Right cardiac atrium (tissue), 5 donors: ENCODE results near the gene NFE2L1. TPM values are rescaled to one million over a fixed set of nuclear protein-coding genes. Genes with fewer than 3 reads are reported as not detected.
A peak's percentile ranks its signal among the peaks of the same experiment; 100 is the strongest.
"Not testable (repeated sequence)": the region's sequence is repeated elsewhere in the genome, so short reads cannot be mapped to it uniquely, and the experiment has no call there.

Experiments used
- ATAC-seq, 2 donors: fragments of 200-7000 bp; cut with Tn5 transposase; one replicate each; pipeline versions ENCODE4 v1.8.0 to v1.9.1; 2020; ENCODE audit warnings: moderate library complexity in 2 of 2, mild to moderate bottlenecking in 1 of 2
- DNase-seq, 3 donors: peaks; one replicate each; pipeline ENCODE4 v3.0.0-alpha.2; 2020
- H3K27ac ChIP-seq: one replicate; pipeline ENCODE4 v1.5.1; 2013; ENCODE audit warnings: mild to moderate bottlenecking, low read length, control low read depth, moderate library complexity
- H3K27me3 ChIP-seq: one replicate; pipeline ENCODE4 v1.6.1; 2013; ENCODE audit not compliant: control insufficient read depth, insufficient read depth
- H3K4me1 ChIP-seq: one replicate; pipeline ENCODE4 v1.6.1; 2013; ENCODE audit warnings: low read length; ENCODE audit not compliant: control insufficient read depth, insufficient read depth
- H3K4me3 ChIP-seq: one replicate; pipeline ENCODE4 v1.5.1; 2013; ENCODE audit warnings: low read length, control low read depth
- H3K9me3 ChIP-seq: one replicate; pipeline ENCODE4 v1.6.1; 2013; ENCODE audit warnings: low read length; ENCODE audit not compliant: control insufficient read depth
- WGBS: extraction: QIAGEN DNeasy Blood & Tissue Kit; methylation state at CpG from one replicate; pipeline ENCODE4 v1.1.7; 2013; 5-methylcytosine and 5-hydroxymethylcytosine counted together
- intact Hi-C, 4 donors: fragments of 100-400 bp; cut with DNase I; formaldehyde crosslinking; loops; one replicate each; pipeline versions ENCODE4 v1.11.0 to v1.14.0; 2022 to 2023
- polyA plus RNA-seq: library from polyadenylated mRNA; stranded (reverse); fragments of 200-250 nt; gene quantifications from one replicate; pipeline ENCODE4 v1.2.3, GENCODE V29; 2013
- total RNA-seq, 4 donors: library from RNA; stranded (reverse); fragmentation: NEBNext Ultra II Directional; extraction: Animal tissue kit (Norgen Biotek cat#: 25700); gene quantifications; one replicate each; pipeline ENCODE4 v1.2.1, GENCODE V29; 2021
- donor health status: healthy with polysubstance abuse.
- donor health status: DM: no; HTN: yes; CAD: no.
- donor health status: DM: no; HTN: no; CAD: no.
- donor health status: DM: no; HTN: yes; CAD: no; lungs with severe emphysema.
- donor health status: DM: yes; HTN: yes; CAD: no.

Gene NFE2L1
- total and polyA plus RNA-seq, 5 donors = 603 to 811 (median 768) TPM

DNA sequence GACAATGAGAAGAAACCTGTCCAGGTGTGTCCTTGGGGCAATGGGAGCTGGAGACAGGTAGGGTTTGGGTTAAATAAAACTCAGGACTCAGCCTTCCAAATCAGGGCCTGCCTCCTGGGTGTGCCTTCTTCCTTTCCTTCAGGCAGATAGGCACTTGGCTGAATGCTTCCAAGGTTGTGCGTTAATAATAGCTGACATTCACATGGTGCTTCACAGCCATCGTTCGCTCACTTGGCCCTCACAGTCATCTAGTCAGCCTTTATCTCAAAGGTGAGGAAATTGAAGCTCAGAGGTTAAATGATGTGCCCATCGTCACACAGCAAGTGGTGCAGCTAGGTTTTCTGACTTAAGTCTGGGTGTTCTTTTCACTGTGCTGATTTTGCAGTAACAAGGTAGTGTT lies 9.5 kb downstream of the NFE2L1 start:
- Histone ChIP-seq H3K4me3 (no peak overlapping the region), H3K9me3 (no peaks in the 10 kb centered on the region), H3K4me1 (peaks cover 18% of the 10 kb centered on the region), H3K27ac (no peak overlapping the region), H3K27me3 (no peaks in the 10 kb centered on the region)
- 44% methylated on average over 4 of the region's 4 CpGs for WGBS
- intact Hi-C loops = no loop called here
- DNase-seq (no peak), ATAC-seq (no peak)

DNA sequence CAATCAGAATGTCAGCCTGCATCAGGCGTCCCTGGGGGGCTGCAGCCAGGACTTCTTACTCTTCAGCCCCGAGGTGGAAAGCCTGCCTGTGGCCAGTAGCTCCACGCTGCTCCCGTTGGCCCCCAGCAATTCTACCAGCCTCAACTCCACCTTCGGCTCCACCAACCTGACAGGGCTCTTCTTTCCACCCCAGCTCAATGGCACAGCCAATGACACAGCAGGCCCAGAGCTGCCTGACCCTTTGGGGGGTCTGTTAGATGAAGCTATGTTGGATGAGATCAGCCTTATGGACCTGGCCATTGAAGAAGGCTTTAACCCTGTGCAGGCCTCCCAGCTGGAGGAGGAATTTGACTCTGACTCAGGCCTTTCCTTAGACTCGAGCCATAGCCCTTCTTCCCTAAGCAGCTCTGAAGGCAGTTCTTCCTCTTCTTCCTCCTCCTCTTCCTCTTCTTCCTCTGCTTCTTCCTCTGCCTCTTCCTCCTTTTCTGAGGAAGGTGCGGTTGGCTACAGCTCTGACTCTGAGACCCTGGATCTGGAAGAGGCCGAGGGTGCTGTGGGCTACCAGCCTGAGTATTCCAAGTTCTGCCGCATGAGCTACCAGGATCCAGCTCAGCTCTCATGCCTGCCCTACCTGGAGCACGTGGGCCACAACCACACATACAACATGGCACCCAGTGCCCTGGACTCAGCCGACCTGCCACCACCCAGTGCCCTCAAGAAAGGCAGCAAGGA lies 10.4 kb downstream of the NFE2L1 start:
- no peak overlapping the region for H3K4me3 ChIP-seq
- DNase-seq = no peak
- peaks cover 16% of the 10 kb centered on the region for H3K4me1 ChIP-seq
- H3K27ac ChIP-seq = no peak overlapping the region
- WGBS = 77% methylated on average over 11 of the region's 11 CpGs
- intact Hi-C loops = no loop called here
- no peaks in the 10 kb centered on the region for H3K27me3 ChIP-seq
- no peak for ATAC-seq
- no peaks in the 10 kb centered on the region for H3K9me3 ChIP-seq

DNA sequence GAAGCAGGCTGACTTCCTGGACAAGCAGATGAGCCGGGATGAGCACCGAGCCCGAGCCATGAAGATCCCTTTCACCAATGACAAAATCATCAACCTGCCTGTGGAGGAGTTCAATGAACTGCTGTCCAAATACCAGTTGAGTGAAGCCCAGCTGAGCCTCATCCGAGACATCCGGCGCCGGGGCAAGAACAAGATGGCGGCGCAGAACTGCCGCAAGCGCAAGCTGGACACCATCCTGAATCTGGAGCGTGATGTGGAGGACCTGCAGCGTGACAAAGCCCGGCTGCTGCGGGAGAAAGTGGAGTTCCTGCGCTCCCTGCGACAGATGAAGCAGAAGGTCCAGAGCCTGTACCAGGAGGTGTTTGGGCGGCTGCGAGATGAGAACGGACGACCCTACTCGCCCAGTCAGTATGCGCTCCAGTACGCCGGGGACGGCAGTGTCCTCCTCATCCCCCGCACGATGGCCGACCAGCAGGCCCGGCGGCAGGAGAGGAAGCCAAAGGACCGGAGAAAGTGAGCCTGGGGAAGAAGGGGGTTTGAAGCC lies 11.0 kb downstream of the NFE2L1 start:
- Histone ChIP-seq H3K27me3 (no peaks in the 10 kb centered on the region), H3K27ac (no peak overlapping the region), H3K4me3 (no peak overlapping the region), H3K9me3 (no peaks in the 10 kb centered on the region), H3K4me1 (peaks cover 14% of the 10 kb centered on the region)
- ATAC-seq (no peak), DNase-seq (no peak)
- WGBS = 87% methylated on average over 32 of the region's 32 CpGs
- intact Hi-C loops = no loop called here

DNA sequence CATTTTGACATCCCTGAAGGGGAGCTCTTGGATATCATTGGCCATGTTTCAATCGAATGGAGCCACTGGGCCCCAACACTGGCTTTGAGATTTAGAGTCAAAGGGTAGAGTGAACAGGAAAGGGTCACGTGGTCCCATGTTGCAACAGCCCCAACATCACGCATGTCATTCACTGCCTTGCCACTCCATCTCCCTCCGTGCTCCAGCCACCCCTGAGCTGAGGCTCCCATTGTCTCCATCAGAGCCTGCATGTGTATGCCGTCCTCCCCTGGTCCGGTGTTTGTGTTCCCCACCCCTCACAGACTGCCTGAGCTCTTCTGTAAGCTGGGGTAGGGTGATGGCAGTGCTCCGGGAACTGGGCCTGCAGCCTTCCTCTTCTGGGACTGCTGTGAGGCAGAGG lies 12.1 kb downstream of the NFE2L1 start:
- H3K4me3 ChIP-seq = no peak overlapping the region
- no peak for ATAC-seq
- WGBS = 61% methylated on average over 7 of the region's 7 CpGs
- no peak for DNase-seq
- H3K27ac ChIP-seq = peak overlapping the region; percentile 5
- peaks cover 18% of the 10 kb centered on the region for H3K4me1 ChIP-seq
- no peaks in the 10 kb centered on the region for H3K27me3 ChIP-seq
- H3K9me3 ChIP-seq = no peaks in the 10 kb centered on the region
- intact Hi-C loops = no loop called here

DNA sequence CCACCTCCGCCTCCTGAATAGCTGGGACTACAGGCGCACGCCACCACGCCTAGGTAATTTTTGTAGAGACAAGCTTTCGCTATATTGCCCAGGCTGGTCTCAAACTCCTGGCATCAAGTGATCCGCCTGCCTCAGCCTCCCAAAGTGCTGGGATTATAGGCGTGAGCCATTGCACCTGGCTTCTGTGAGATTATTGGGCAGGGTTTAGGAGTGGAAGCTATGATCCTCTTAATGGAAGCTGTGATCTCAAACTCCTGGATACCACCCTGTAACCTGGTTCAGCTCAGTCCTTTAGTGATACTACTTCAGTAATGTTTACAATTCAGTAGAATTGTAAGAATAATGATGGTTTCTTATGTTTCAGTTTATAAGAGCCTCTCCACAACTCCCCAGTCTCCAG lies 14.1 kb downstream of the NFE2L1 start:
- peaks cover 15% of the 10 kb centered on the region for H3K4me1 ChIP-seq
- H3K27ac ChIP-seq = no peak overlapping the region
- no peaks in the 10 kb centered on the region for H3K9me3 ChIP-seq
- intact Hi-C loops = no loop called here
- DNase-seq (no peak), ATAC-seq (no peak)
- H3K4me3 ChIP-seq = no peak overlapping the region
- H3K27me3 ChIP-seq = no peaks in the 10 kb centered on the region
- WGBS = 96% methylated on average over 7 of the region's 7 CpGs

DNA sequence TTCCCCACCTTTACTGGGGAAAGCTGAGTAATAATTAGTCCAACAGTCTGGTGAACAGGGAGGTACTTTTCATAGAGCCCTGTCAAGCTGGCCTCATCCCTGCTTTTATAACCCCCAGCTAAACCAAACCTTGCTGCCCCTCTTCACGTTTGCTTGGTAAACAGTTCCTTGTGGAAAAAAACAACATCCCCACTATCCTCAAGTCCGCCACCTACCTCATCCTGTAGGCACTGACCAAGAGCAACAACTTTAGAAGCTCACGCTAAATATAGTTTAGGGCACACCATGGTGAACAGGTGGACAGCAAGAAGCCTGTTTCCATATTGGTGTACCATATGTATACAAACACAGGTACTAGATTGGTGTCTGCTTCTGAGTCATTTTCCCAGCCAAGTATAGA lies 16.5 kb downstream of the NFE2L1 start:
- no peak for DNase-seq
- Histone ChIP-seq H3K9me3 (no peaks in the 10 kb centered on the region), H3K27me3 (no peaks in the 10 kb centered on the region), H3K4me1 (peaks cover 9% of the 10 kb centered on the region), H3K27ac (peak overlapping the region; percentile 49), H3K4me3 (no peak overlapping the region)
- 82% methylated on average over 3 of the region's 3 CpGs for WGBS
- ATAC-seq = no peak
- intact Hi-C loops = no loop called here

DNA sequence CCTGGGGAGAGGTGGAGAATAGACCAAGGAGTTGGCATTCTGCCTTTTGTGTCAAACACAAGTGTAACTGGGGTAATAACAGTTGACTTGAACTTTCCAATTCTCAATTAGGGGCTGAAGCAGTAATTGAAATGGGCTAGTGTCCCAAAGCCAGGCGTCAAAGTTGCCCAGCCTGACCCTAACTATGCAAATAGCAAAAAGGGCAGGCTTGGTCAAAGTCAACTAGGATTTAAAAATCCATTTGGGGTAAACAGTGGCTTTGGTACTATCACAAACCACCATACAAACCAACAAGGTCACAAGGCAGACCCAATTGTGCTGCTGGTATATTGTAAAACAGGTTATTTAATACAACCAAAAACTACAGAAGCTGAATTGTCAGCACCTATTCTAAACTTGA lies 18.0 kb downstream of the NFE2L1 start:
- WGBS = 79% methylated on average over 1 of the region's 1 CpG

DNA sequence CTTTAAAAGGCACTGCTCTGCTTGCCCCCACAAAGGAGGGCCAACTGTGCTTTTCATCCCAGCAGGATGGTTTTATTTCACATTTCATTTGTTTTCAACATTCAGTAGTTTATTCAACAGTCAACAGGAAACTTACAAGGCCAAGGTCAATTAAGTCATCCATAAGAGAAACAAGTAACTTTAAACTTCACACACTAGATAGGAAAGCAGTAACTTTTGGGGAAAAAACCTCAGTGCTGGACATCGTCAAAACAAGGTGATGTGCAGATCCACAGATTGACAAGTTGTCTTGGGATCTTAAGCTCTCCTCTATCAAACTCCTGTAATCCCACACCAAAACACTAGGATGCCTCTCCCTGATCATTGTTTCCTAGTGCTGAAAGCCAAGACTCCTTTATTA lies 18.5 kb downstream of the NFE2L1 start:
- H3K4me3 ChIP-seq = no peak overlapping the region
- no peaks in the 10 kb centered on the region for H3K27me3 ChIP-seq
- DNase-seq = no peak
- H3K4me1 ChIP-seq = peaks cover 8% of the 10 kb centered on the region
- WGBS = 53% methylated on average over 1 of the region's 1 CpG
- ATAC-seq = no peak
- intact Hi-C loops = no loop called here
- no peaks in the 10 kb centered on the region for H3K9me3 ChIP-seq
- H3K27ac ChIP-seq = no peak overlapping the region

More for the DNA sequence above, 18.0 kb downstream of the NFE2L1 start:
- H3K4me3 ChIP-seq = no peak overlapping the region
- no peak for ATAC-seq
- no peak for DNase-seq
- no peak overlapping the region for H3K27ac ChIP-seq
- intact Hi-C loops = no loop called here
- H3K27me3 ChIP-seq = no peaks in the 10 kb centered on the region
- H3K9me3 ChIP-seq = no peaks in the 10 kb centered on the region
- H3K4me1 ChIP-seq = peaks cover 8% of the 10 kb centered on the region

DNA sequence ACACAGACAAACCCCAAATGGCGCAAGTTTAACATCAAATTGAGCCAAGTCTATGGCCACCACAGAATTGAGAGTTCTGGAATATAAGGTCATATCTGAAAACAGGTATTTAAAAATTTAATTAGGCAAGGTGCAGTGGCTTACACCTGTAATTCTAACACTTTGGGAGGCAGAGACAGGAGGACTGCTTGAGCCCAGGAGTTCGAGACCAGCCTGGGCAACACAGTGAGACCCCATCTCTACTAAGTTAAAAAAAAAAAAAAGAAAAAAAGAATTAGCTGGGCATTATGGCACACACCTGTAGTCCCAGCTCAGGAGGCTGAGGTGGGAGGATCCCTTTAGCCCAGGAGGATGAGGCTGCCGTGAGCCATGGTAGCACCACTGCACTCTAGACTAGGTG lies 19.1 kb downstream of the NFE2L1 start:
- Histone ChIP-seq H3K4me1 (peaks cover 8% of the 10 kb centered on the region), H3K27ac (no peak overlapping the region), H3K27me3 (no peaks in the 10 kb centered on the region), H3K9me3 (no peaks in the 10 kb centered on the region), H3K4me3 (no peak overlapping the region)
- no peak for ATAC-seq
- no peak for DNase-seq
- intact Hi-C loops = no loop called here
- 98% methylated on average over 3 of the region's 3 CpGs for WGBS

DNA sequence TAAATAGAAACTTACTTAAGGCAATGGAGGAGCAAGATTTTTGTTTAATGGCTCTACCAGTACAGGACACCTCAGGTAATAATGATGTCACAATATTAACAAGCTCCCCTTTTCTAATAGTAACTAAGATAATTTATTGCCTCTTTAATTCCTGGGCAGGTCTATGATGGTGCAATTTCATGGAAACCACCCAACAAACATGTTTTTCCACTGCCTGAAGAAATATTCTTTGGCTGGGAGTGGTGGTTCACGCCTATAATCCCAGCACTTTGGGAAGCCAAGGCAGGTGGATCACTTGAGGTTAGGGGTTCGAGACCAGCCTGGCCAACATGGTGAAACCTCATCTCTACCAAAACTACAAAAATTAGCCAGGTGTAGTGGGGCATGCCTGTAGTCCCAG lies 19.6 kb downstream of the NFE2L1 start:
- H3K27ac ChIP-seq, ATAC-seq, H3K27me3 ChIP-seq, H3K4me3 ChIP-seq, intact Hi-C loops, DNase-seq, H3K4me1 ChIP-seq, H3K9me3 ChIP-seq: not testable (repeated sequence)
- WGBS = 89% methylated on average over 2 of the region's 2 CpGs

DNA sequence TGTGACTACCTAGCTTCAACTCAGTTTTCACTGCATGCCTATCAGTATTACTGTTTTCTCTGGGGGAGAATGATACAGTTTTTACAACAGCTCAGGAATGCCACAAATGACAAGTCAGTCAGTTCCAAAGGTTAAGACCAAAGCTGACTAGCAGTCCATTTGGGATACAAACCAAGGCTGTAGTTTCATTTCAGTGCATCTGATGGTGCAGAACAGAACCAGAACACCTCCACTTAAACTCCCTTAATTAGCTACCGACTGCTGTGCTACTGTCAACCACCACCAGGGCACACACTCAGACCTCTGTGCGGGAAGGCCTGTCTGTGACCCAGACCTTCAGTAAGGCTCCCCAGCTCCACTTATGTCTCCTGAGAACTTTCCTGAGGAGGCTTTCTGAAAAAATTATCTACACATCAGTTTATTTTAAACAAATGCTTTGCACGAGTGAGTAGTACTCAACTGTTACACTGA lies 20.4 kb downstream of the NFE2L1 start:
- ATAC-seq (no peak), DNase-seq (no peak)
- Histone ChIP-seq H3K4me1 (peaks cover 8% of the 10 kb centered on the region), H3K27me3 (no peaks in the 10 kb centered on the region), H3K4me3 (no peak overlapping the region), H3K27ac (peak overlapping the region; percentile 35), H3K9me3 (no peaks in the 10 kb centered on the region)
- 64% methylated on average over 3 of the region's 3 CpGs for WGBS
- intact Hi-C loops = no loop called here
